AG09319 (cell line): ENCODE measurements around the gene ALG1.
"Not testable (repeated sequence)": the region's sequence is repeated elsewhere in the genome, so short reads cannot be mapped to it uniquely, and the experiment has no call there.

ENCODE experiments used
- DNase-seq: peaks from one replicate; pipeline ENCODE4 v3.0.0-alpha.2; 2010; ENCODE audit warnings: low read depth; ENCODE audit errors: extremely low read depth
- CTCF ChIP-seq: IDR thresholded peaks from 2 replicates; pipeline ENCODE4 v1.5.1; 2011; ENCODE audit warnings: low read depth, mild to moderate bottlenecking, inconsistent platforms, low read length, moderate library complexity

The ALG1 gene

GRCh38 chr16:5069048-5069447 is 2.6 kb upstream of the ALG1 start:
- DNase-seq: no peak
- TF ChIP-seq CTCF: no peak

- no peak for DNase-seq
- TF ChIP-seq CTCF: no peak
These were observed 1.8 kb upstream of the ALG1 start for GRCh38 chr16:5069854-5070253.

- no peak for TF ChIP-seq CTCF
- no peak for DNase-seq
These were observed 1.0 kb upstream of the ALG1 start for GRCh38 chr16:5070431-5071186.

GRCh38 chr16:5071341-5071680 is 332 bp upstream of the ALG1 start:
- TF ChIP-seq CTCF: no peak
- DNase-seq: no peak

- no peak for TF ChIP-seq CTCF
These were observed 963 bp downstream of the ALG1 start for GRCh38 chr16:5072334-5073278.

GRCh38 chr16:5073279-5073629 is 1.6 kb downstream of the ALG1 start:
- TF ChIP-seq CTCF: no peak
- DNase-seq: no peak

More at GRCh38 chr16:5072334-5073278, 963 bp downstream of the ALG1 start:
- no peak for DNase-seq

GRCh38 chr16:5073771-5074170 is 2.1 kb downstream of the ALG1 start:
- DNase-seq: not testable (repeated sequence)
